ENCODE data around the gene SLC34A3.
"Not testable (repeated sequence)": the region's sequence is repeated elsewhere in the genome, so short reads cannot be mapped to it uniquely, and the experiment has no call there.

The SLC34A3 gene

GRCh38 chr9:137262173-137262908 lies 31.6 kb downstream of the SLC34A3 start:
- TF ChIP-seq, protein P1, sequence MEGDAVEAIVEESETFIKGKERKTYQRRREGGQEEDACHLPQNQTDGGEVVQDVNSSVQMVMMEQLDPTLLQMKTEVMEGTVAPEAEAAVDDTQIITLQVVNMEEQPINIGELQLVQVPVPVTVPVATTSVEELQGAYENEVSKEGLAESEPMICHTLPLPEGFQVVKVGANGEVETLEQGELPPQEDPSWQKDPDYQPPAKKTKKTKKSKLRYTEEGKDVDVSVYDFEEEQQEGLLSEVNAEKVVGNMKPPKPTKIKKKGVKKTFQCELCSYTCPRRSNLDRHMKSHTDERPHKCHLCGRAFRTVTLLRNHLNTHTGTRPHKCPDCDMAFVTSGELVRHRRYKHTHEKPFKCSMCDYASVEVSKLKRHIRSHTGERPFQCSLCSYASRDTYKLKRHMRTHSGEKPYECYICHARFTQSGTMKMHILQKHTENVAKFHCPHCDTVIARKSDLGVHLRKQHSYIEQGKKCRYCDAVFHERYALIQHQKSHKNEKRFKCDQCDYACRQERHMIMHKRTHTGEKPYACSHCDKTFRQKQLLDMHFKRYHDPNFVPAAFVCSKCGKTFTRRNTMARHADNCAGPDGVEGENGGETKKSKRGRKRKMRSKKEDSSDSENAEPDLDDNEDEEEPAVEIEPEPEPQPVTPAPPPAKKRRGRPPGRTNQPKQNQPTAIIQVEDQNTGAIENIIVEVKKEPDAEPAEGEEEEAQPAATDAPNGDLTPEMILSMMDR (IDR thresholded peaks at IDR 0.05; ENCODE audit: low read depth, low read length, missing control alignments) = peak; percentile 24
- DNase-seq (ENCODE audit: low read depth) = not testable (repeated sequence)

DNA sequence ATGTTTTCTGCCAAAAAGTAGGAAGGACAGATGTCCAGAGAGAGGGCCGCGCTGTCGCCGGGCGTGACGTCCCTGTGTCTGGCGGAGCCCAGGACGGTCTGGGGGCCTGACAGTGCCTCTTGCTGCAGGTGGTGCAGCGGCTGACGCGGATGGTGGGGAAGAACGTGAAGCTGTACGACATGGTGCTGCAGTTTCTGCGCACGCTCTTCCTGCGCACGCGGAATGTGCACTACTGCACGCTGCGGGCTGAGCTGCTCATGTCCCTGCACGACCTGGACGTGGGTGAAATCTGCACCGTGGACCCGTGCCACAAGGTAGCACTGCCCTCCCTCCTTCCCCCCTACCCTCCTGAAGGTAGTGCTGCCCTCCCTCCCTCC lies 32.2 kb downstream of the SLC34A3 start:
- no peak for DNase-seq (ENCODE audit: low read depth)
- TF ChIP-seq, protein P1 (IDR thresholded peaks at IDR 0.05; ENCODE audit: low read depth, low read length, missing control alignments) = no peak
- H3K4me3 ChIP-seq (ENCODE audit: low read depth, low read length) = no peak overlapping the region

More at GRCh38 chr9:137262173-137262908, 31.6 kb downstream of the SLC34A3 start:
- H3K4me3 ChIP-seq (ENCODE audit: low read depth, low read length) = not testable (repeated sequence)

DNA sequence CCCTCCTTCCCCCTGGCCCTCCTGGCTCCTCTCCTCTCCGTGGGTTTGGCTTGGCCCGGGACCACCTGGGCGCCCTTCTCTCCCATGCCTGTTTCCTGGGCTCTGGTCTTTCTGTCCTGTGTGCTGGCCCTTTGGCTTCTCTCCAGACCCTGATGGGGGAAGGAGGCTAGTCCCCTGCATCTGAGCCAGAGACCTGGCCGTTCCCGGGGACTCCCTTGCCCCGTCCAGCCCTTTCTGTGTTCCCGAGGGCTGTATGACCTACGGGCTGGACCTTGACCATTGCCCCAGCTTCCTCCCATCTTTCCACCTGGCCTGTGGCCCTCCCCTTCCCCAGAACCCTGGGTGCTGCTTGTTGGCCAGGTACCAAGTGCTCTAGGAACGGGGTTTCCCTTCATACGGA lies 32.8 kb downstream of the SLC34A3 start:
- TF ChIP-seq, protein P1 (IDR thresholded peaks at IDR 0.05; ENCODE audit: low read depth, low read length, missing control alignments) = no peak
- no peak overlapping the region for H3K4me3 ChIP-seq (ENCODE audit: low read depth, low read length)
- no peak for DNase-seq (ENCODE audit: low read depth)

GRCh38 chr9:137264067-137264466 lies 33.4 kb downstream of the SLC34A3 start:
- TF ChIP-seq, protein P1 (IDR thresholded peaks at IDR 0.05; ENCODE audit: low read depth, low read length, missing control alignments) = no peak
- H3K4me3 ChIP-seq (ENCODE audit: low read depth, low read length) = no peak overlapping the region
- no peak for DNase-seq (ENCODE audit: low read depth)

DNA sequence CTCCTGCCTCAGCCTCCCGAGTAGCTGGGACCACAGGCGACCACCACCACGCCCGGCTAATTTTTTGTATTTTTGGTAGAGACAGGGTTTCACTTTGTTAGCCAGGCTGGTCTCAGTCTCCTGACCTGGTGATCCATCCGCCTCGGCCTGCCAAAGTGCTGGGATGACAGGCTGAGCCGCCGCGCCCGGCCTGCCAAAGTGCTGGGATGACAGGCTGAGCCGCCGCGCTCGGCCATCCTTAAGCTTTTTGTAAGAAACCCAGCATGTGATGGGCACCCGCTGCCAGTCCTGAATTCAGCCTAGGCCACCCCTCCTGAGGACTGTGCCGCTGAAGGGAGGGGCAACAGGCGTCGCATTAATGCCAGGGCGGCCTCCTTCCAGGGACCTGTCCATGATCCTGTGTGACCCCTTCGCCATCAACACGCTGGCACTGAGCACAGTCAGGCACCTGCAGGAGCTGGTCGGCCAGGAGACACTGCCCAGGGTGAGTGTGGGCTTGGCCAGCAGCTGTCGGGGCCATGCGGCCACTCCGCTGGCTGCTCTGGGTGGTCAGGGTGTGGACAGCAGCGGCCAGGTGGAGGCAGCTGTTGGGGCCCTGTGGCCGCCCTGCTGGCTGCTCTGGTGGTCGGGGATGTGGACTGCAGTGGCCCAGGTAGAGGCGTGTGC lies 34.9 kb downstream of the SLC34A3 start:
- TF ChIP-seq, protein P1 (IDR thresholded peaks at IDR 0.05; ENCODE audit: low read depth, low read length, missing control alignments) = no peak
- no peak overlapping the region for H3K4me3 ChIP-seq (ENCODE audit: low read depth, low read length)
- DNase-seq (ENCODE audit: low read depth) = no peak

DNA sequence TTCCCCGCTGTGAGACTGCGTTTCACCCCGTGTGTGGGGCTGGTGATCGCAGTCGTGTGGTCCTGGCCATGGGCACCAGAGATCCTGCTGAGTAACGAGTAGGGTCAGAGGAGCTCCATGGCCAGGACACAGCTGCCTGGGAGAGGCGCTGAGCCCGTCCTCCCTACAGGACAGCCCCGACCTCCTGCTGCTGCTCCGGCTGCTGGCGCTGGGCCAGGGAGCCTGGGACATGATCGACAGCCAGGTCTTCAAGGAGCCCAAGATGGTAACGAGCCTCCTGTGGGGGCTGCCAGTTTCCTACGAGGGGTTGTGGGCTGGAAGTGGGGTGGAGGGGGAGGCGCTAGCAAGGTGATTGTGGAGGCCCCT lies 35.4 kb downstream of the SLC34A3 start:
- no peak overlapping the region for H3K4me3 ChIP-seq (ENCODE audit: low read depth, low read length)
- TF ChIP-seq, protein P1 (IDR thresholded peaks at IDR 0.05; ENCODE audit: low read depth, low read length, missing control alignments) = no peak
- no peak for DNase-seq (ENCODE audit: low read depth)

Measured in GM12864 (cell line).